ENCODE data around the gene MCHR1.
A peak's percentile ranks its signal among the peaks of the same experiment; 100 is the strongest.
"Not testable (repeated sequence)": the region's sequence is repeated elsewhere in the genome, so short reads cannot be mapped to it uniquely, and the experiment has no call there.

Gene MCHR1, protein sequence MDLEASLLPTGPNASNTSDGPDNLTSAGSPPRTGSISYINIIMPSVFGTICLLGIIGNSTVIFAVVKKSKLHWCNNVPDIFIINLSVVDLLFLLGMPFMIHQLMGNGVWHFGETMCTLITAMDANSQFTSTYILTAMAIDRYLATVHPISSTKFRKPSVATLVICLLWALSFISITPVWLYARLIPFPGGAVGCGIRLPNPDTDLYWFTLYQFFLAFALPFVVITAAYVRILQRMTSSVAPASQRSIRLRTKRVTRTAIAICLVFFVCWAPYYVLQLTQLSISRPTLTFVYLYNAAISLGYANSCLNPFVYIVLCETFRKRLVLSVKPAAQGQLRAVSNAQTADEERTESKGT

DNA sequence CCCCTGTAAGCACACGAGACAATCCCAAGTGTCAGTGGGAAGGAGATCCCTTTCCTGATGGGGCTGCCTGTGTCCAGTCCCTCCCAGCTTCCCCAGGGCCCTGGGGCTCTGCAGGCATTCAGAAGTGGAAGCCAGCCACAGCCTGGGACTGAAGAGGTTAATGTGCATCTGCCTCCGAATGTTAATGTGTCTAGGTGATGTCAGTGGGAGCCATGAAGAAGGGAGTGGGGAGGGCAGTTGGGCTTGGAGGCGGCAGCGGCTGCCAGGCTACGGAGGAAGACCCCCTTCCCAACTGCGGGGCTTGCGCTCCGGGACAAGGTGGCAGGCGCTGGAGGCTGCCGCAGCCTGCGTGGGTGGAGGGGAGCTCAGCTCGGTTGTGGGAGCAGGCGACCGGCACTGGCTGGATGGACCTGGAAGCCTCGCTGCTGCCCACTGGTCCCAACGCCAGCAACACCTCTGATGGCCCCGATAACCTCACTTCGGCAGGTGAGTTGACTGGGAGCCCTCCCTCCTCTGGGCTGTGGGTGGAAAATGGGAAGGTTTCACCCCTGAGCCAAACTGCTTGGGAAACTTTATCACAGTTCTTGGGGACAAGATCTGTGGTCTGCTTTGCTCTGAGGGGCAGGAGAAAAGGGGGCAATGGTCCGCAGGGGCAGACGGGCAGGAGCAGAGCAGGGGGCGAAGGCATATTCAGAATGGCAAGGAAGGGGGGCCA is at the start of gene MCHR1:
Gene MCHR1 (plus strand): TSS at position 236 of the 715 bp plus-strand sequence. CDS start 169 bp downstream, at position 405.
- no peak for DNase-seq

DNA sequence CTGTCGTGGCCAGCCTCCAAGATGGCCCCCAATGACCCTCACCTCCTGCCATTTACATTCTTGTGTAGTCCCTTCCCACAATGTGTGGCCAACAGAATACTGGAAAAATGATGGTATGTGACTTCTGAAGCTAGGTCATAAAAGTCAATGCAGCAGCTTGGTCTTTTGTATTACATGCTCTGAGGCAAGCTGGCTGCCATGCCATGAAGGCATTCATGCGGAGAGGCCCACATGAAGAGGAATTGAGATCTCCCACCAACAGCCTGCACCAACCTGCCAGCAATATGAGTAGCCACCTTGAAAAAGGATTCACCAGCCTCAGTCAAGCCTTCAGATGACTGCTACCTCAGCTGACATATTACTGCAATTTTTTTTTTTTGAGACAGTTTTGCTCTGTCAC is 47.4 kb upstream of the MCHR1 start:
- no peak for DNase-seq

DNA sequence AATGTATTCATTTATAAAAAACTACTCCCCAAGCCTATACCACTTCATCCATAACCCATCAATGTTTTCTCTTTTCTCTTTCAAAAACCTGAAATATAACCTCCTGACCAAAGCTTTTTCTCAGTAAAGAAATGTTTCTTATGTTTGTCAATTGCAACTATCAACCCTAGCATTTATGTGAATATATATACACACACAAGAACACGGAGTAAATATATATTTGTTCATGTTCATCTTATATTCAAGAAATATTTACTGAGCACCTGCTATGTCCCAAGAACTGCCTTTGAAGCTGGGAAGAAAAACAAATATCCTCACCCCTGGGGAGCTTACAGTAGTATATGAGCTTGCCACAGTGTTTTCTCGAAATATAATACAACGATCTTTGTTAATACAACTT is 46.2 kb upstream of the MCHR1 start:
- no peak for DNase-seq

DNA sequence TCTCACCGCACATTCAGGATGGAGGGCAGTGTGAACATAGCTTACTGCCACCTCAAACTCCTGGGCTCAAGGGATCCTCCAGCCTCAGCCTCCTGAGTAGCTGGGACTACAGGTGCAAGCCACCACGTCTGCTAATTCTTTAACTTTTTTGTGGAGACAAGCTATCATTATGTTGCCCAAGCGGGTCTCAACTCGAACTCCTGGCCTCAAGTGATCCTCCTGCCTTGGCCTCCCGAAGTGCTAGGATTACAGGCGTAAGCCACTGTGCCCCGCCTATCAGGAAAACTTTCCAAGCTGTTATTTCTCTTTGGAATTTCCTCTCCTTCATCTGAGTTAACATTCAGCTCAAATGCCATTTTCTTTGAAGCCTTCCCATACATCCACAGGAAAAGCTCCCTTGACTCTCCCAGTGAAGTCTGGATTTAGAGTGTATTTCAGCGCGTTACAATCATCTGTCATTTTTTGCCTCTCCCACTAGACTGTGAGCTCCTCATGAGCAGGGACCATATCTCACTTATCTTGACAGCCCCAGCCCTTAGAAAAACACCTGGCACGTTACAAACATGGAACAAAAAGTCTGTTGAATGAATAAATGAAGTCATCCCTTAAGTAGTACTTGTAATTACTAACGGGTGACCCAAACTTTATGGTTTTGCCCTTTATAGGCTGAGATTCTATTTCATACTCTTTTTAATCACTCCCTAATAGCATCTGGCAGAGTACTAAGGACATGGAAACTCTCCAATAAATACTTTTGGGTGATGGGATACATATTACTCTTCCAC is 45.0 kb upstream of the MCHR1 start:
- DNase-seq: no peak

DNA sequence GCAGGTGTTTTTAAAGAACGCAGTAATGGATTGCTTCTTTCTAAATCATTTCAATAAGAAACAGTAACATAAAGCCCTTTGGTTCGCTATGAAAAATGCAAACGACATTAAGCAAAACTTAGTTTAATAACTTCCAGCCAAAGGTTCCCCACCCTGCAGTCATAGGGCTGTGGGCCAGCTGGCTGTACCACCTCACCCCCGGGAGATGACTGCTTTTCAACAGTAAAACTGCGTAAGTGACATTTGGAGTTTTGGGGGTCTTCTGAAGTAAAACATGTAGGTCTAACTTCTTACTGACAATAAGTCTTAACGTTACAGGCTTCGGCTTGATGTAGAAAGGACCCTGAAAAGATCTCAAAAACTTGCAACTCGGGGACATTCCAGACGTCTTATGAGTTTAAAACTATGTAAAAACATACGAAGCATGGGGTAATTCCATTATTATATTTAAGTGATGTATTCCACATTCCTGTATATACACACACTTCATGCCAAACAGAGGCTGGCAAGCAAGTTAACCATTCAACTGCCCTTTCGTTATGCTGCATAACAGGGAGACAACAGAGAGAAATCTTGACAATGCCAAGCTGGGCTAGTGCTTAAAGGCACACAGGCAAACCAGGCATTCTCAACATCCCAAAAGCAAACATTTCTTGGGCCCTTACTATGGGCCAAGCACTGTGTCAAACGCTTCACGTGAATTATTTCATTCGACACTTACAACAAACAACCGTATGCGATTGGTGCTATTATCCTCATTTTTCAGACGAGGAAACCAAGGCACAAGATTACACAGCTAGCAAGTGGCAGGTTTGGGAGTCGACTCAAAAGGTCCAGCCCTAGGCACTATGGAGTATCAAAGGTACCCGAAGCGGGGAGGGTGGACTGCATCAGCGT is 44.0 kb upstream of the MCHR1 start:
- no peak for DNase-seq

DNA sequence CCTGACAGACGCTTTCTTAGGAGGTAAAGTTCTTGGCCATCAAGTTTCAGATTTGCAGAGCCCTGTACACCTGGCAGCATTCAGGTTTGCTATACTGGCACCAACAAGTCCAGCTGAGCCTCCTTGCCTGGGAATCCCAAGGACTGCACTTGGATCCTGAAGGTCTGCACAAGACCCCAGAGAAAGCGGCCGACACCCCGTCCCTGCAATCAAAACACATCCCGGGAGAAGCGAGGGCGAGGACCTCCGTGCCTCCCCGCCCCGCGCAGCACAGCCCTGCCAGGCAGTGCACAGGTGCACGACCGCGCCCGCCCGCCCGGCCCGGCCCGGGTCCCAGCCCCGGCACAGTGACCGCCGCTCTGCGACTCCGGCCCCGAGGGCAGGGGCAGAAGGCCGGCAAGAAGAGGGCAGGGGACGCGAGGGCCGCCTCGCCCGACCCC is 43.3 kb upstream of the MCHR1 start:
- no peak for DNase-seq

DNA sequence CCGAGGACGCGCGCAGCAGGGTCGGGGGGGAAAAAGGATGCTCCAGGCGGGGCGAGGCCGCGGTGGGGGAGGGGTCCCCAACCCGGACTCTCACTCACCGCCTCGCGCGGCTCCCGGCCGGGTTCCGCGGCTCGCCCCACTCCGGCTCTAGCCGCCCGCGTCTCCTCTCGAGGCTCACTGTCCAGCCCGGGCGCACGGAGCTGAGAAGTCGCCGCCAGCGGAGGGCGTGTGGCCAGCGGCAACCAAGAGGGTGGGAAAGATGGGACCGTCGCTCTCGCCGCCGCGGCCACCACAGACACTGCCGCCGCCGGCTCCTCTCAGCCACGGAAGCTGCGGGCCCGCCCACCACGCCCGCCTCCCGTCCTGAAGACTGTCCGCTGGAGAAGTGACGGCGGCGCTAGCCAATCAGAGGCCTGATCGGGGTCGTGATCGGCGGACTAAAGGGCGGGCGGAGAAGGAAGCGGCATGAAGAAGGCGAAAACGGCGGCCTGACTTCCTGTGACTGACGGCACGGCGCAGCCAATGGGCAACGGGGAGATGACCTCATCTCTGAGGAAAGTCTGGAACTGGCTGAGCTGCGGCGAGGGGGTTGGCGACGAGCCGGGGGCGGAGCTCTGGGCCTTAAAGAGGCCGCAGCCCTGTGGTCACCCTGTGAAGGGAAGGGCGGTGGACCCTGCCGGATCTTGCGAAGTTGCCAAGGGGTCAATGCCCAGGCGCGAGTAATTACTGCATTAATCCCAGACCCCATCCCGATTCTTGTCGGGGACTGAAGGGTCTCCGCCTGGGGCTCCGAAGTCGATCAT is 42.7 kb upstream of the MCHR1 start, which contains the start of gene MRTFA:
Gene MRTFA (minus strand): TSS at position 340 of the 803 bp plus-strand sequence.
- DNase-seq: peak; percentile 95

DNA sequence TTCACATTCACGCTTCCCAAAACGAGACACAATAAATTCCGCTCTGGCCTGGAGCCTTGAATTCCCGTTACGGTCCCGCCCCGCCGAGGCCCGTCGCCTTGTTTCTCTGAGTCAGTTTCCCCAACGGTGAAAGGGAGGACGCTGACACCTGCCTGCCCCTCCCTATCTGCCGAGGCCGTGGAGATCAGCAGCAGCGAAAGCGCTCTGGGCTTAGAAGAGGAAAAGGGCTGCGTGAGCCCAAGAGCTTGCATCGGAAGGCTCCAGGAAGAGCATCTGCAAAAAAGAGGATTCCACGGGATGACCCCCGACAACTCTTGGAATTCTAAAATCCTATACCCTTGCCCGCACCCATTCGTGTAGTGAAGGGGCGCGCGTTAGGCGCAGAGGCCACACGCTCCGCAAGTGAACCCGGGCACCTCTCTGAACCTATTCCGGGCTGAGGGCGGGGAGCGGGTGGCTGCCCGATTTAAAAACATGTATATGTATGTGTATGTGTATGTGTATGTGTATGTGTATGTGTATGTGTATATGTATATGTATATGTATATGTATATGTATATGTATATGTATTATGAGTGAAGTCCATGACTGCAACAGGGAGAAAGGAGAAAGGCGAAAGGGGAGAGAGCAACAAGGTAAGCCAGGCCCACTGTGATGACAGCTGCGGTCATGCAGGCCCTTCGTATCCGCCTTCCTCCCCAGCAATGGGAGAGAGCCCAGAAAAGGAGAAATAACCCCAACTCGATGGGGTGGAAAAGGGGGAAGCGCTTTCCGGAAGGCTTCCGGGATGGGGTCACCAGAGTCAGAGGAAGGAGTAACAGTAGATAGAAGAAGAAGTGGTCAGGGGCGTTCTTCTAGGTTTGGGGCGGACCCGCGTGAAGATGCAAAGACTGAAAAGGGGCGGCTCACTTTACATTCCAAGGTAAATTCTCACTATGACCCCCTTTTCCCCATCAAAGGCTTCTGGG is 41.8 kb upstream of the MCHR1 start:
- no peak for DNase-seq

DNA sequence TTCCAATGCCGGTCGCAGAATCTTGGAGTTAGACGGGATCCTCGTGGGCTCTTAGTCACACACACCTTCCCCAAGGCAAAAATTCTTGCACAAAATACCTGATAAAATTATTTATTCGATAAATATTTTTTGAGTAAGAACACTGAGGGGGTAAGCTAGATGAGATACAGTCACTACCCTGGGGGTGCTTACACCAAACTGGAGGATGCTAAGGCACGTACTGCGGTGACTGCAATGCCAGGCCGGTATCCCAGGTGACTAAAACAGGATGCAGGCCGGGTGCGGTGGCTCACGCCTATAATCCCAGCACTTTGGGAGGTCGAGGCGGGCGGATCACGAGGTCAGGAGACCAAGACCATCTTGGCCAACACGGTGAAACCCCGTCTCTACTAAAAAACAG is 41.0 kb upstream of the MCHR1 start:
- no peak for DNase-seq

DNA sequence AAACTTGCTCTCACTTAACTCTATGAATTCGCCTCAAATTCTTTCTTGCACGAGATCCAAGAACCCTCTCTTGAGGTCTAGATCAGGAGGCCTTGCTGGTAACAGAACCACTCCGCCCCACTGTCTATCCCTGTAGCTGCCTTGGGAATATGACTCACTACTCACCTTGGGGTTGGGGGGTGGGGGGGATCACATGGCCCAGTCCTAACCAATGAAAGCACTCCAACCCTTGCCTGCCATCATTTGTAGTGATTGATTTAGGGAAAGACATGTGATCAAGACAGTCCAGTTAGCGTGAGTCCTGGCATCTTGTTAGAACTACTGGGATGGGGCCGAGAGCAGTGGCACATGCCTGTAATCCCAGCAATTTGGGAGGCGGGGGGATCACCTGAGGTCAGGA is 38.0 kb upstream of the MCHR1 start:
- DNase-seq: no peak

DNA sequence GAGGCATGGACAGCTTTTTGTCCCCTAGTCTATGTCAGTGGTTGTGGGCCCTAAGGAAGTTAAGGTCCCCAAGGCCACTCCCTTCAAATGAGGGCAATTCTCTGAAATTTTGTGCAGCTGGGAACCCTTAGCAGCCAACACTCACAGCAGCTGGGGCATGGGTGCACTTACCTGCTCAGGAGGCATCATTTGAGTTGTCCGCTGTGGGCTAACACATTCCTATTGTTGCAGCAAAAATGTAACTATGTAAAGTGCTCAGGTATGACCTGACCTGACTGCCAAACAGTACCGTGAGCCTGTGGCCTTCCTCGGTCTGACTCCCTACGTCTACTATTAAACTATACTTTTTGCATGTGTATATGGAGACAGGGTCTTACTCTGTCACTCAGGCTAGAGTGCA is 37.0 kb upstream of the MCHR1 start:
- no peak for DNase-seq

DNA sequence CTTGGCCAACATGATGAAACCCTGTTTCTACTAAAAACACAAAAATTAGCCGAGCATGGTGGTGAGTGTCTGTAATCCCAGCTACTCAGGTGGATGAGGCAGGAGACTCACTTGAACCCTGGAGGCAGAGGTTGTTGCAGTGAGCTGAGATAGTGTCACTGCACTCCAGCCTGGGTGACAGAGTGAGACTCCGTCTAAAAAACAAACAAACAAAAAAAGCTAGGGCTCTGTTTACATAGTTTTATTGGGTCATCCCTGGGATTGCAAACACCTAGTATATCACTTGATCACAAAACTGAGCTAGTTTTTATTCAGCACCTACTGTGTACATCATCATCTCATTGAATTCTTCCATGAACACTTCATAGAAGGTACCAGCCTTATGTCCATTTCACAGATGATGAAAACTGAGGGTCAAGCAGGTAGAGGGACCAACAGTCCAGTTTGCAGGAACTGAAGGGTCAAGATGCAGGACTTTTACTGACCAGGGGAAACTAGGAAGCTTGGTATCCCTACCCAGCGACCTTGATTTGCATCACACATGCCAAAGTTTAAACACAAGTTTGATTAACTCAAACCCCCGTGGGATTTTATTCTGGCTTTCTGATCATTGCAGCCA is 33.6 kb upstream of the MCHR1 start:
- DNase-seq: no peak

DNA sequence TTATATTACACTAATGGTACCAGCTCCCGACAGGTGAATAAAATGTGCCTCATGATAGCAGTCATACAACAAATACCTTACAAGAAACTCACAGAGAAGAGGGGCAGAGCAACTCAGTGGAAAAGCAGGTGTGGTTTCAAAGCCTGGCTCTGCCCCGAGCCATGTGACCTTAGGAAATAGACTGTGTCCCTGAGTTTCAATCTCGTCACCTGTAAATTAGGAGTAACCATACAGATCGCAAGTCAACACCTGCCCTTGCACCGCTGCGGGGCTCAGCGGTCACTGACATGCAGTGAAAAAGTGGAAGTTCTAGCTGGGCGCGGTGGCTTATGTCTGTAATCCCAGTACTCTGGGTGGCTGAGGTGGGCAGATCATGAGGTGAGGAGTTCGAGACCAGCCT is 30.9 kb upstream of the MCHR1 start:
- DNase-seq: no peak

DNA sequence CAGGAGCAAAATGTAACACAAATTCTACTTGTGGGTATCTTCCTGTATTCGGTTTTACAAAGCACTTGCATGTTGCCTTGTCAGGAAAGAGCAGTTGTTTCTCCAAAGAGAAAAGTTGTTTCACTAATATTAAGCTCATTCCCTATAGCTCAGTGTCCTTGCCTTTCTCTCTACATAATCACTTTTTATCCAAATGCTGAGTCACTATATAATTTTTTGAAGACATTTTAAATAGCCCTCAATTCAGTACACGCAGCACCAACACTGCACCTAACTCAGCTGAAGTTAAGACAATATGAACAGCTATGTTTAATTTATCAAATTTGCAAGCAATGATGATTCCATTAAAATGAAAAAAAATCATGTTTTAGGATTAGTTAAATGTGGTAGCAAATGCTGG is 28.2 kb upstream of the MCHR1 start:
- no peak for DNase-seq

DNA sequence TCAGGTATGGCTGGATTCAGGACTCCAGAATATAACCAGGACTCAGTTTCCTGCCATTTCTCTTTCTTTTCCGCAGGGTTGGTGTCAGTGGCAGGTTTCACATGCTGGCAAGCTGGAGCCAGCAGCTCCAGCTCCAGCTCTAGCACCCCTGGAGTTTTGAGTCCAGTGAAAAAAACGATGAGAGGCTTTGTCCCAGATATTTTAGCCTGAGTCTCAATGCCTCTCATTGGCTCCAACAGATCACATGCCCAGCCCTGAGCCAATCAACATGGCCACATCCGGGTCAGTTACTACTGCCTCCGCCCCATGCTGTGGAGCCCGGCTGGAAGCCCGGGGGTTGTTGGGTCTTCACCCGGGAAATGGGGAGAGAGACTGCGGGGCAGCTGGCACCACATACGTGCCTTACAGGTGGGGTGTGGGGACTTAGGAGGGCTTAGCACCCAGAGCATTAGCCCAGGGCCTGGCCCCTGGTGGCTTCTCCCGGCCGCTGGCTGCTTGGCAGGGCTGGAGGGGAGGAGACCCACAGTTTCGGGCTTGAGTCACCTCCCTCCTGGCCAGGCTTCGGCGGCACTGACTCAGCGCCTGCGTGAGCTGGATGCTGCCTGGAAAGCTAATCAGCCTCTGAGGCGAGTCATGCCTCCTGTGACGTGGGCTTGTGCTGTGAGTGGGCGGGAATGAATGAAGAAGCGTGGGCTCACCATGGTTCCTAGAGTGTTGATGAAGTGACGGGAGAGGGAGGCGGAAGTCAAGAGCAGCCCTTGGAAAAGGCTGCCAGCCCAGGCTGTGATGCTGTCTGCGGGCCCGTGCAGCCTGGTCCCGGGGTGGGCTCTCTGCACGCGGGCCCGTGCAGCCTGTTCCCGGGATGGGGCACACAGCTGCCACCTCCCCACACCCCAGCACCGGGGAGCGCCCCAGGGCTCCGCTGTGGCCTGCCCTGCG is 27.5 kb upstream of the MCHR1 start:
- DNase-seq: peak; percentile 82

DNA sequence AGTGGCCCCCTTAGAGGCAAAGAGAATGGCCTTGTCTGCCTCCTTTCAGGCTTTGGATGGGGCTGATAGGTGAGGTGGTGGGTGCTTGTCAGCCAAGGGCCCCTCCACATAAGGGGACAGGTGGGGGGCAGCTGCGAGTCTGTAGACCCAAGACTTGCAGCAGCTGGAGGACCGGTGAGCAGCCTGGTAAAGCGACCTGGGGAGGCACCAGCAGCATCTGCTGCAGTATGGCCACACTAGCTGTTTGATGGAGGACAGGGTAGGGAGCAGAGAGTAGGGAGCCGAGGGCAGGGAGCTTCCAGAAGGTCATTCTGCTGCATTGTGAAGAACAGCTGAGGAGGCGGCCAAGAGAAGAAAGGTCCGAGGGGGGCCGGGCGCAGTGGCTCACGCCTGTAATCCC is 25.9 kb upstream of the MCHR1 start:
- no peak for DNase-seq

DNA sequence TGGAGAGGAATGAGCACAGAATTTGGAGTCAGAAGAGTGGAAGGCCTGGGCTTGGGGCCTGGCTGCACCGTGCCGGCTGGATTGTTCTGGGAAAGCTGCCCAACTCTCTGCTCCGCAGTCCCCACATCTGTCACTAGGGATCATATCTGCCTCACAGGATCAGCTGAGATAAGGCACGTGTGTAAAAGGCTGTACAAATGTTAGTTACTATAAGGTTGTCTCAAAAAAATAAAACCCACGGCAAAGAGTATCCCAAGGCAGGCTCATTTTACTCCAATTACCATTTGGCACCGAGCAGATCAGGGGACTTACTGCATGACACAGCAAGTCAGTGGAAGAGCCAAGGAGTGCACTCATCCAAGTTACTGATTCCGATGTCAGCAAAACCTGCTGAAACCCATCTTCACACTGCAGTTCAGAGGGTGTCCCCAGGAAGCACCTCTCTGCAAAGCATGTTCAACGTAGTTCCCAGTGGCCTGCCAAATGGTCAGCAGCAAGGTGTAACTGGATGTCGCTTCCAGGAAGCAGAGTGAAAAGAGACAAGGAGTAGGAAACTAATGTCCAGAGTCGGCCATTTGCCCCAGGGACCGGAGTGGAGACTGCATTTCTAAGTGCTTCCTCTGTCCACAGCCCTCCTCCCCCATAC is 24.6 kb upstream of the MCHR1 start:
- no peak for DNase-seq

DNA sequence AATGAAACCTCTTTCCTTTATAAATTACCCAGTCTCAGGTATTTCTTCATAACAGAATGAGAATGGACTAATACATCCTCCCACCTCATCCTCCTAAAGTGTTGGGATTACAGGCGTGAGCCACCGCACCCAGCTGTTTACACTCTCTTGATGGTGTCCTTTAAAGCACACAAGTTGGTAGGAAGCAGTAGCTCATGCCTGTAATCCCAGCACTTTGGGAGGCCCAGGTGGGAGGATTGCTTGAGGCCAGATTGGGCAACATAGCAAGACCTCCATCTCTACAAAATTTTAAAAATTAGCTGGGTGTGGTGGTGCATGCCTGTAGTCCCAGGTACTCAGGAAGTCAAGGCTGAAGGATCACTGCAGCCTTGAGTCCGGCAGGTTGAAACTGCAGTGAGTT is 23.3 kb upstream of the MCHR1 start:
- not testable (repeated sequence) for DNase-seq
